HL-60 (cell line): ENCODE data around the gene FAM151A.

Experiments used
- GABPA ChIP-seq: IDR thresholded peaks from 2 replicates; pipeline ENCODE4 v1.6.1; 2012; ENCODE audit warnings: low read depth
- POLR2AphosphoS5 ChIP-seq: IDR thresholded peaks from 2 replicates; pipeline ENCODE4 v1.6.1; 2012; ENCODE audit warnings: low read depth
- TF ChIP-seq, protein P1 (sequence below): IDR thresholded peaks from one replicate; pipeline ENCODE4 v1.5.1; 2011; ENCODE audit warnings: low read length, control low read depth, inconsistent platforms; ENCODE audit not compliant: insufficient read depth
- TF ChIP-seq, protein P2 (sequence below): IDR thresholded peaks from 2 replicates; pipeline ENCODE4 v1.6.1; 2012; ENCODE audit warnings: low read depth; ENCODE audit not compliant: insufficient replicate concordance

DNA sequence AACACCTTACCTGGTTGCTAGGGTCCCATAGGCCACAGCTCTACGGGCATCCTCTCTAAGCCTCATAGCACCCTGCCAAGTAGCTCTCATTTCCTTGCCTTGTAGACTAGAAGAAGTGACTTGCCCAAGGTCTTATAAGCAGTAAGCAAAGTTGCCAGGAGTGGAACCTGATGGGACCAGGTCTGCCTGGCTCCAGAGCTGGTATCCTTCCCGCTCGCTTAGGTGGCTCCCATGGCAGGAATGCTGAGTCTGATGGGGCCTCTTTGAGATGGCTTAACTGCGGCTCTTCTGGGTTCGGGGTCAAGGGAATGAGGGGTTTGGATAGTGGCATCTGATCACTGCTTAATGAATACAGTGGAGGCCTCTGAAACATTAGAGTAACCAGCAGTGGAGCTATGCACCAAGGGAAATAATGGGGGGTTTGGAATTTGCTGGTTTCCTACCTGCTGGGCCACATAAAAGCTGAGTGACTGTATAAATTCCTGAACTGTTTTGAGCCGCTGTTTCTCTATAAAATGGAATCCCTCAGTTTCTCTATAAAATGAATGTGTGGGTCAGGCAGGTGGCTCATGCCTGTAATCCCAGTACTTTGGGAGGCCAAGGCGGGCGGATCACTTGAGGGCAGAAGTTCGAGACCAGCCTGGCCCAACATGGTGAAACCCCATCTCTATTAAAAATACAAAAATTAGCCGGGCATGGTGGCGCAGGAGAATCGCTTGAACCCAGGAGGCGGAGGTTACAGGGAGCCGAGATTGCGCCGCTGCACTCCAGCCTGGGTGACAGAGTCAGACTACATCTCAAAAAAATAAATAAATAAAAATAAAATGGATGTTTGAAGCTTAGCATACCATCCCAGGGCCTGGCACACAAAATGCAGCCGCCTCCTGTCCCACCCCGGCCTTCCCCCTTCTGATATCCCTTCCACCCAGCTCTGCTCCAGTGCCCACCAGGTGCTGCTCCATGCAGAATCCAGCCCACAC, 12.4 kb downstream of the FAM151A start:
- TF ChIP-seq, protein P1, sequence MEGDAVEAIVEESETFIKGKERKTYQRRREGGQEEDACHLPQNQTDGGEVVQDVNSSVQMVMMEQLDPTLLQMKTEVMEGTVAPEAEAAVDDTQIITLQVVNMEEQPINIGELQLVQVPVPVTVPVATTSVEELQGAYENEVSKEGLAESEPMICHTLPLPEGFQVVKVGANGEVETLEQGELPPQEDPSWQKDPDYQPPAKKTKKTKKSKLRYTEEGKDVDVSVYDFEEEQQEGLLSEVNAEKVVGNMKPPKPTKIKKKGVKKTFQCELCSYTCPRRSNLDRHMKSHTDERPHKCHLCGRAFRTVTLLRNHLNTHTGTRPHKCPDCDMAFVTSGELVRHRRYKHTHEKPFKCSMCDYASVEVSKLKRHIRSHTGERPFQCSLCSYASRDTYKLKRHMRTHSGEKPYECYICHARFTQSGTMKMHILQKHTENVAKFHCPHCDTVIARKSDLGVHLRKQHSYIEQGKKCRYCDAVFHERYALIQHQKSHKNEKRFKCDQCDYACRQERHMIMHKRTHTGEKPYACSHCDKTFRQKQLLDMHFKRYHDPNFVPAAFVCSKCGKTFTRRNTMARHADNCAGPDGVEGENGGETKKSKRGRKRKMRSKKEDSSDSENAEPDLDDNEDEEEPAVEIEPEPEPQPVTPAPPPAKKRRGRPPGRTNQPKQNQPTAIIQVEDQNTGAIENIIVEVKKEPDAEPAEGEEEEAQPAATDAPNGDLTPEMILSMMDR = no peak
- no peak for TF ChIP-seq GABPA
- no peak for TF ChIP-seq POLR2AphosphoS5
- TF ChIP-seq, protein P2, sequence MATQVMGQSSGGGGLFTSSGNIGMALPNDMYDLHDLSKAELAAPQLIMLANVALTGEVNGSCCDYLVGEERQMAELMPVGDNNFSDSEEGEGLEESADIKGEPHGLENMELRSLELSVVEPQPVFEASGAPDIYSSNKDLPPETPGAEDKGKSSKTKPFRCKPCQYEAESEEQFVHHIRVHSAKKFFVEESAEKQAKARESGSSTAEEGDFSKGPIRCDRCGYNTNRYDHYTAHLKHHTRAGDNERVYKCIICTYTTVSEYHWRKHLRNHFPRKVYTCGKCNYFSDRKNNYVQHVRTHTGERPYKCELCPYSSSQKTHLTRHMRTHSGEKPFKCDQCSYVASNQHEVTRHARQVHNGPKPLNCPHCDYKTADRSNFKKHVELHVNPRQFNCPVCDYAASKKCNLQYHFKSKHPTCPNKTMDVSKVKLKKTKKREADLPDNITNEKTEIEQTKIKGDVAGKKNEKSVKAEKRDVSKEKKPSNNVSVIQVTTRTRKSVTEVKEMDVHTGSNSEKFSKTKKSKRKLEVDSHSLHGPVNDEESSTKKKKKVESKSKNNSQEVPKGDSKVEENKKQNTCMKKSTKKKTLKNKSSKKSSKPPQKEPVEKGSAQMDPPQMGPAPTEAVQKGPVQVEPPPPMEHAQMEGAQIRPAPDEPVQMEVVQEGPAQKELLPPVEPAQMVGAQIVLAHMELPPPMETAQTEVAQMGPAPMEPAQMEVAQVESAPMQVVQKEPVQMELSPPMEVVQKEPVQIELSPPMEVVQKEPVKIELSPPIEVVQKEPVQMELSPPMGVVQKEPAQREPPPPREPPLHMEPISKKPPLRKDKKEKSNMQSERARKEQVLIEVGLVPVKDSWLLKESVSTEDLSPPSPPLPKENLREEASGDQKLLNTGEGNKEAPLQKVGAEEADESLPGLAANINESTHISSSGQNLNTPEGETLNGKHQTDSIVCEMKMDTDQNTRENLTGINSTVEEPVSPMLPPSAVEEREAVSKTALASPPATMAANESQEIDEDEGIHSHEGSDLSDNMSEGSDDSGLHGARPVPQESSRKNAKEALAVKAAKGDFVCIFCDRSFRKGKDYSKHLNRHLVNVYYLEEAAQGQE = no peak
